ENCODE results near the gene LINC01488.

Gene LINC01488

DNA sequence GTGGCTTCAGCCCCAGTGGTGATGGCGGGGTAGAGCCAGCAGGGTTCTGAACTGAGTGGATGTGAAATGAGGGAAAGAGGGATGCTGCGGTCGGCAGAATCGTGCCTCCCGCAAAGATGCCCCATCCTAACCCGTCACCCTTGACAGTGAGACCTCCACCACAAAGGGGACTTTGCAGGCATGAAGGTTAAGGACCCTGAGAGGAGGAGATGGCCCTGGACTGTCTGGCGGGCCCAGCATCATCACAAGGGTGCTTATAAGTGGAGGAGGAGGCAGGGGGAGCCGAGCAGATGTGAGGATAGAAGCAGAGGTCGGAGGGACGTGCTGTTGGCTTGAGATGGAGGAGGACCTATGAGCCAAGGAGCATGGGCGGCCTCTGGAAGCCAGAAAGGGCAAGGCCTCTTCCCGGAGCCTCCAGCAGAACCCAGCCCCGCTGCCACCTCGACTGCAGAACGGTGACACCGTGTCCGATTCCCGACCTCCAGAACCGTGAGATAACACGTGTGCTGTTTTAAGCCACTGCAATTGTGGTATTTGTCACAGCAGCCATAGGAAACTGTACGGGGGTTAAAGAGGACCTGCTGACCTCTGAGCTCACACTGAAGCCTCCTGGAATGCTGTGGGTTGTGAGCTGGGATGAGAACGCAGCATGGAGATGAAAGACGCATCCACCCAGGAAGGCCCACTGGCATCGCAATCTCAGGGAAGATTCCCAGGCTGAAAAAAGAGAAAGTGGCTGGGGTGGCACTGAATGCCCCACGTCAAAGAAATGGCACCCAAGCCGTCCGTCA is 10.9 kb downstream of the LINC01488 start:
- no peak for DNase-seq (ENCODE audit: low read depth in 2 of 2)

DNA sequence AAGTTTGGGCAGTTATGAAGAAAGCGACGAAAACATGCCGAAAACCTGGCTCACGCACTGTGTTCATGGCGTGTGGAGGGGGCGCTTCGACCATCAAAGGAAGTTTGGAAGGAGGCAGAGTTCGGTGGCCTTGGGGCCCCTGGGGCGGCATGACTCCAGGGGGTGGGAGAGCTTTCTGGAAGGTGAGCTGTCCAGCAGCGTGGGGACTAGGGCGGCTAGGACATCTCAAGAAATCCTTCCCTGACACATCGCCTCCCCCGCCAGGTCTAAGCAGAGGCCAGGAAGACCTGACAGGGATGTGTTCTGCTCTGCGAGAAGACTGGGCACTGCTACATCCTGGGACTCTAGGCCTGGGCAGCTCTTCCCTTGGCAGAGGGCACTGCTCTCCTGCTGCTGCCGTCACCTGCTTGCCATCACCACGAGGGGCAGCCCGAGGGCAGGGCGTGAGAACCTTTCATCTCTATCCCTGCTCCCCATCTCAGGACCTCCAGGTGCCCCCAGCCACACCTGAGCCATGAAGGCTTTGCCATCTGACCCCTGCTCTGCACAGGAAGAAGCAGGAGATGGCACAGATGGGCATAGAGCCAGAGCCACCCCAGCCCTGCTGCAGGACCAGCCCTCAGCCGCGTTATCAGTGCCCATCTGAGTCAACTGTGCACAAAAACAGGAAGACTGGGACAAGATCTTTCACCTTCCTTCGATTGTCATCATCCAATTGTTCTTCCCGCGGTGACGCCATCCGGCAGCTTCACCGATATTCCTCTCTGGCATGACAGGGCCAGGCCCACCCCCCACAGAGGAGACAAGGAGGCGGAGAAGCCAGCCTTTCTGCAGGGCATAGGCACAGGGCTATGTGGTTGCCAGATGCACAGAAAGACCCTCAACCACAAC is 12.7 kb downstream of the LINC01488 start:
- no peak for DNase-seq (ENCODE audit: low read depth in 2 of 2)

DNA sequence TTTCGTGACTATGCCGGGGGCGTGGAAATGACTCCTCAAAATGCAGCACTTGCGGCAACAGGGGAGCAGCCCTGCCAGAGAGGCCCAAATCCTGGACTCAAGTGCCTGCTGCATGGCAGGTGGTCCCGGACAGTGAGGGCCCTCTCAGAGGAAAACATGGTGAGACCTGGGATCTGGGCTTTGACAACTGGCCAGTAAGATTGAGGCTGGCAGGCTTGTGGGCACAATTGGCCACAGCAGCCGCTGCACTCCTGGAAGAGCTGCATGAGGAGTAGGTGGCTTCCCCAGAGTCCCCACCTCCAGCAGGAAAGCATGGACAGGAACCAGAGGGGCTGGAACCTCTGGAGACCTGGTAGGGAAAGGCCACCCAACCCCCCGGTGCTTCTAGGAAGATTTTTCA is 13.4 kb downstream of the LINC01488 start:
- DNase-seq (ENCODE audit: low read depth in 2 of 2), result no peak

DNA sequence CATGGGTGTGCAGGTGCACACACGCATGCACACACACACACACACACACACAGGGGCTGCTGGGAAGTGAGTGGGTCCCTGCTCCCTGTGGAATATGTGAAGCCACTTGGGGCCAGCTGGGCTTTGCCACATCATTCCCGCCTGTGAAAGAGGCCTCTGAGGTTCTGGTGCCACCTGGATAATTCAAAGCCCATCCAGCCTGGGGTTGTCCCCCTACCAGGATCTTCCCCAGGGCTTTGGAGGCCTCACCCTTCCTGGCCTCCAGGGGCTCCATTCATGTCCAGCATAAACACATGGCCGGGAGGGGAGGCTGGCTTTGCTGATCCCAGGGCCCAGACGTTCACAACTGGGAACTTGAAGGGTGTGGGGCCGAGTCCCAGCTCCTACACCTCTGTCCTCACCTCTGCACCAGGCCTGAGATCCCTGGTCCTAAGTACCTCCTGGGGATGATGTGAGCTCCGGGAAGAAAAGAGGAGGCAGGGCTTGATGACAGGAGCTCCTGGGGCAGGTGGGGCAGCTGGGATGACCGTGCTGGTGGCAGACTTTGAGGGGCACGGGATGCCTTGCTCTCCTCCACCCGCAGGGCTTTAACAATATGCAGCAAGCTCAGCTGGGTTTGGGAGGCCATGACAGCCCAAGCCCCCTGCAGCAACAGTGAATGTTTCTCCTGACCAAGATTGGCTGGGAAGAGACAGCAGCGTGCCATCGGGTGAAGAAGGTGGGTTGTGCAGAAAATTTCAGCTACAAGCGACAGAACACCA is 14.2 kb downstream of the LINC01488 start:
- no peak for DNase-seq (ENCODE audit: low read depth in 2 of 2)

DNA sequence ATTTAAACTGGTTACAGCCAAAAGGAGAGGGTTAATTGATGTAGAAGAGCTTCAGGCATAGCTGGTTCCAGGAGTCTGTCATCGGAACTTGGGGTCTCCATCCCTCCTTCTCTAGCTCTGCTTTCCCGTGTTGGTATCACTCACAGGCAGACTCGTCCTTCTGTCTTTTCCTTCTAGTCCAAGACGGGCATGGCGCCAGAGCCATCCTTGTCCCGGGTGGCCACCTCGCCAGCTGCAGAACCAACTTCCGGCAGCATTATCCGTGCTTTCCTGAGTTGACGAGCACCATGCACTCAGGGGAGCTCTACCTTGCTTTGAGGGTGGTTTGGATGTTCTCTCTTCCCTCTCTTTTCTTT is 14.7 kb downstream of the LINC01488 start:
- no peak for DNase-seq (ENCODE audit: low read depth in 2 of 2)

DNA sequence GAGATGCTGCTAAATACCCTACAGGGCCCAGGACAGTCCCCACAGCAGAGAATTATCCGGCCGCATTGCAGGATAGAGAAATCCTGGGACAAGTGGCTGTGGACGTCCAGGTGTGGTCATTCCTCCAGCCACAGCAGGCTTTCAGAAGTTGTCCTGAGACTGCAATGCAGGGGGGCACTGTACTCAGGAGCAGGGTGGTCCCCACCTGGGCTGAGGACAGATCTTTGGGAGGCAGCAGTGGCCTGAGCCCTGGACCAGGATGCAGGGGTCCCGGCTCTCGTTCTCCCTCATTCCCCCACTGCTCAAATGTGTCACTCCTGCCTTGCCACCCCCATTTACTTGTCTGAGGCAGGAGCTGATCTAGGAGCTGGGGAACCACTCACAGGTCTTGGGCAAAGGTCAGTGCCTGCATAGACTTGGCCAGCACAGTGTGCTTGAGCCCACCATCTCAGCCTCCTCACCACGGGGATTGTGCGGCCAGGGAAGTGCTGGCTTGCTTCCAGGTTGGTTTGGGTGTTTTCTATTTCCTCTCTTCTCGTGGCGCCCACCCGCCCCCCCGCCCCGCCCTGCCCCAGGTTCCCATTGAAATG is 15.3 kb downstream of the LINC01488 start:
- no peak for DNase-seq (ENCODE audit: low read depth in 2 of 2)

DNA sequence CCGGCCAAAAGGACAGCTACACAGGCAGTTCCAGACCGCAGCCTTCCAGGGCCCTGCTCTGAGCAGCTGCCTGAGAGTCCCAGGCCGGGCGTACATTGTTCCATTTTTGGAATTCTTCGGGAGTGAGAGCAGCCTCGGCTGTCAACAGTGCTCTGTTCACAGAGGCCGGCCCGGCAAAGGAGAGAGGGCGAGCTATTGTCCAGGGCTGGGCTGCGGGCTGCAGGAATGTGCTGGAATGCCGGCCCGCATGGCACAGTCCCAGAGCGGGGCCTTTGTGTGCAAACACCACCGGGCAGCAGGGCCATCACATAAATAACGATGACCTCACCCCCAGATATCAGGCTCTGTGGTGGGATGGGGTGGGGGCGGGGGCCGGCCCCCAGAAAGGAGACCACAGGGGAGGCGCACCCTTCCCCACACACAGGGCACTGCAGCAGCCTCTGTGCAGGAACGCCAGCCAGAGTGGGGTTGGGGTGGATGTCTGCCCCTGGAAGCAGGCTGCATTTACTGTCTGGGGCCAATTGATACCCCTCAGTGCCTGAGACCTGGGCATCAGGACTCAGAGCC is 15.8 kb downstream of the LINC01488 start:
- no peak for DNase-seq (ENCODE audit: low read depth in 2 of 2)

DNA sequence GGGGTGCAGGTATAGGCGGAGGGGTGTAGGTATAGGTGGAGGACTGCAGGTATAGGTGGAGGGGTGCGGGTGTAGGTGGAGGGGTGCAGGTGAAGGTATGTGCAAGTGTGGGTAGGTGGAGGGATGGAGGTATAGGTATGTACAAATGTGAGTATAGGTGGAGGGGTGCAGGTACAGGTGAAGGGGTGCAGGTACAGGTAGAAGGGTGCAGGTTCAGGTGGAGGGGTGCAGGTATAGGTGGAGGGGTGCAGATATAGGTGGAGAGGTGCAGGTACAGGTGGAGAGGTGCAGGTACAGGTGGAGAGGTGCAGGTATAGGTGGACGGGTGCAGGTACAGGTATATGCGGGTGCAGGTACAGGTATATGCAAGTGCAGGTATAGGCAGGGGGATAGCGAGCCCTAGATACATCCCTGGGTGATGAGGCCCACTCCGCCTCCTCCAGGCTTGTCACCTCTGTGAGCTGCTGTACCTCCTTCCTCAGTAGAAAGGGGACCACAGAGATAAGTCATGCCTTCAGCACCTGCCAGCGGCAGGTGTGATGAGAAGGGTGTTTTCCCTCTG is 17.2 kb downstream of the LINC01488 start:
- no peak for DNase-seq (ENCODE audit: low read depth in 2 of 2)

DNA sequence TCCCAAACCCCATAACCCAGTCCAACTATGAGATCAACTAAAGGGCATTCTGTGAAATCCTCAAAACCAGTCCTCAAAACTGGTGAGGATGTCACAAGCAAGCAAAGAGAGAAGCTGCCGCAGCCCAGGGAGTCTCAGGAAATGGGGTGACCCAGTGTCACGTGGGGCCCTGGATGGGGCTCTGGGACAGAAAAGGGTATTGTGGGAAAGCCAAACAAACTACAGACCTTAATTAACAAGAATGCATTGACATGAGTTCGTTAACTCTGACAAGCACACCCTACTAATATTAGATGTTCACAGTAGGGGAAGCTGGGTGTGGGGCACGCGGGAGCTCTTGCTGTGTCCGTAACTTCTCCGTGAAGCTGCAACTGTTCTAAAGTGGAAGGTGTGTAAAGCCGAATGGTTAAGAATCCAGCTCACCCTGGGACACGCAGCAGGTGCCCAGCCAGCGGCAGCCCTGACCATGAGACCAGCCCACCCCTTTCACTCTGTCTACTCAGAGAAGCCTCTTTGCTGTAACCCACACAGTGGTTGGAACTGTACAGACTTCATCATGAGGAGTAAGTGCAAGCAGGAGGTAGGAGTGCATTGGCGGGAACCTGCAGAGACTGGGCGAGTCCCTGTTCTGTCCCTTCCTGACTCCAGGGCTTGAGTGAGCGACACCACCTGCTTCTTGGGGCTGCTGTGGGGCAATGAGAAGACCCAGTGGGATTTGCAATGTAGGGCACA is 17.9 kb downstream of the LINC01488 start:
- no peak for DNase-seq (ENCODE audit: low read depth in 2 of 2)

DNA sequence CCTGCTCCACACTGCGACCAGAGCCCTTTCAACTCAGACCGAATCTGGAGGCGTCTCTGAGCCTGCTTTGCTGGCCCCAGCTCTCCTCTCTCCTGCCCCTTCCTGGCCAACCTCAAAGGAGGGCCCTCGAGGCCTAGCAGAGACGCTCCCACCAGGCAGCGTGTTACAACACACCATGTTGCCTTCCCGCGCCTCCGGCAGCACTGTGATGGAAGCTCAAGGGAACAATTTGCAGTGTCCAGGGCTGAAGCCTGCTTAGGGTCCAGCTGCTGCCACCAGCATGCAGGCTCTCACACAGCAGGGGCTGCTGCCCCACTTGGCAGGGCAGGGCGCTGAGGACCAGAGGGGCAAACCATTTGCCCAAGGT is 18.4 kb downstream of the LINC01488 start:
- DNase-seq (ENCODE audit: low read depth in 2 of 2), result no peak

DNA sequence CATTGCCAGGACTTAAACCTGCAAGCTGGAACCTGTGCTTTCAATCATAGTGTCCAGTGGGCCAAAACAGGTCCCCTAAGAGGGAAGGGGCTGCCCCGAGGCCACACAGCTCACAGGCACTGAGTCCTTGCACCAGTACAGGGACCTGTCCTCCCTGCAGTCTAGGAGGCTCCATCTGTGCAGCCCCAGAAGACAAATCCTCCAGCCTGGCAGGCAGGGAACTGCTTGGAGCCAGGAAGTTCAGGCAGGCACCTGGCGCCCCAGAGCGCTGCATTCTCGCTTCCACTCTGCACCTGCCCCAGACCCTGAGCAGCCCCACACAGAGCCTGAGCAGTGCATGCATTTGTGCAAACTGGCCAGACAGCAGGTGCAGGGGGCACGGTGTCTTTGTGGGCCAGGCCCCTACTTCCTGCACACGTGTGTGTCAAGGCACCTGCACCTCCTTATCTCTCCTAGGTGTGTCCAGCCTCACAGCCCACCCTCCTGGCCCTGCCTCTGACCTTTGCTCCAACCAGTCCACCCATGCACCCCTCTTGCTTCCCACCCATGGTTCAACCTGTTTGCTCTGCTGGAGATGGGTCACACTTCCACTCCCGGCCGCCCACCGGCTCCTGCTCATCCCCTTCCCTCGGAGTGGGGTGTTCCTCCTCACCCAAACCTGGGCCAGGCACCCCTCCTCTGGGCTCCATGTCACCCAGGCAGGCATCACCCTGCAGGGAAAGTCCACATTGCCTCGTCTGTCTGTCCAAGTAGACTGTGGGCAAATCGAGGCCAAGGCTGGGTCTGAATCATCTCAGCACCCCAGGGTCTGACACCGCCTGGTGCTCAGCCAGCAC is 19.0 kb downstream of the LINC01488 start:
- DNase-seq (ENCODE audit: low read depth in 2 of 2), result no peak

DNA sequence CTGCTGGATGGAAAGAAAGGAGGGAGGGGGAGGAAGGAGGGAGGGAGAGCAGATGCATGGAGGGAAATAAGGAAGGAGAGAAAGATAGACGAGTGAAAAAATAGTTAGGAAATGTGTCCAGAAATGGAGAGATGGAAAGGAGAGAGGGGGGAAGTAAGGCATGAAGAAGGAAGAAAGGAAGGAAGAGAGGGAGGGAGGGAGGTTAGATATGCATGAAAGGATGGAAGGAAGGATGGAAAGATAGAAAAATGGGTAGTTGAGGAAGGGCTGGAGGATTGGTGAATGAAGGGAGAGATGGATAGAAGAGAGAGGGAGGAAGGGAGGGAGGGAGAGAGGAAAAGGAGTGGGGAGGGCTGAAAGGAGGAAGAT is 19.6 kb downstream of the LINC01488 start:
- DNase-seq (ENCODE audit: low read depth in 2 of 2), result no peak

DNA sequence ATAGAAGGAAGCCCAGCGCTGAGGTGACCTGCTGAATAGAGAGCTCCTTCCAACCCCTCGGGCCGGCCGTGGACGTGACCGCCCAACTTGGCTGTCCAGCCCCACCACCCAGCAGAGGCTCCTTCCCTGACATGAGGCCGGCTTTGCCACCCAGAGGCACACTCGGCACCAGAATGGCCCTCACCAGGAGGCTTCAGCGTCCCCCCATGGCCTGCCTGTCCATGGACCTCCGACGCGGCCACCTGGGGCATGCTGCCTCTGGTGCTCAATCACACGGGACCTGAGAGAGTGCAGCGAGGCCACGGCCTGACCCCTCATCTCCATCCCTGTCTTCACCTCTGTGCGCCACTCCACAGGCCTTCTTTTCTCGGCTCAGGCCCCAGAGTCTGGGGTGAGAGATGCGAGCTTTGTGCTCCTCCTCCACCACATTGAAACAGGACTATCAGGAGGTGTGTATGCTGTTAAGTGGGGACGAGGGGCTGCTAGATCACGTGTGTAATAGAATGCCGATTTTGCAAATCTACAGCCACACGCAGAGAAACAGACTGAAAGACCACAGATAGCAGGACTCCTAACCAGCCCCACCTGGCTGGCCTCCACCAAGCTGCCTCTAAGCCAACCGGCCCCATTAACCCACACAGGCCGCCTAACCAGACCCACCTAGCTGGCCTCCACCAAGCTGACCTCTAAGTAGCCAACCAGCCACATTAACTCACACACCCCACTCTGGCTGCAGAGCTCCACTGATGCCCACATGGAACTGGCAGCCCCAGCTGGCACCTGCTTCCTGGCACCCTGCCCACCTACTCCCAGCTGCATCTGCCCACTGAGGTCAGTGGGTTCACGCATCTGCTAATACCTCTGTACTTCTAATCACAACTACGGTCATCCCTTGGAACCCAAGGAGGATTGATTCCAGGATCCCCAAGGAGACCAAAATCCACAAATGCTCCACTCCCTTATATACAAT is 20.7 kb downstream of the LINC01488 start:
- DNase-seq (ENCODE audit: low read depth in 2 of 2), result no peak

DNA sequence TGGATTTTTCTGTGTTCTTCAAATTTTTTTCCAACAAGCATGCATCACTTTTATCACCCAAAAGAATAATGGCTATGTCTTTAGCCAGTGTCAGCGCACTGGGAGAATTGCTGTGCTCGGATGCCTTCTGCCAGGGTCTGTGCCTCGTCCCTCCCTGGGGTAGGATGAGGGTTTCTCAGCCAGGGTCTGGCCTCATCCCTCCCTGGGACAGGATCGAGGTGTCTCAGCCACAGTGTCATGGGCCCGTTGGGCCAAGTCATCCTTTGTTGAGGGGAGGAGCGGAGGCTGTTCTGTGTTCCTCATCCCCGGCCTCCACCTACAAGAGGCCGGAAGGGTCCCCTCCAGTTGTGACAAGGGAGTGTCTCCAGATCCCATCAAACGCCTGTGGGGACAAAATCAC is 22.7 kb downstream of the LINC01488 start:
- DNase-seq (ENCODE audit: low read depth in 2 of 2), result no peak

DNA sequence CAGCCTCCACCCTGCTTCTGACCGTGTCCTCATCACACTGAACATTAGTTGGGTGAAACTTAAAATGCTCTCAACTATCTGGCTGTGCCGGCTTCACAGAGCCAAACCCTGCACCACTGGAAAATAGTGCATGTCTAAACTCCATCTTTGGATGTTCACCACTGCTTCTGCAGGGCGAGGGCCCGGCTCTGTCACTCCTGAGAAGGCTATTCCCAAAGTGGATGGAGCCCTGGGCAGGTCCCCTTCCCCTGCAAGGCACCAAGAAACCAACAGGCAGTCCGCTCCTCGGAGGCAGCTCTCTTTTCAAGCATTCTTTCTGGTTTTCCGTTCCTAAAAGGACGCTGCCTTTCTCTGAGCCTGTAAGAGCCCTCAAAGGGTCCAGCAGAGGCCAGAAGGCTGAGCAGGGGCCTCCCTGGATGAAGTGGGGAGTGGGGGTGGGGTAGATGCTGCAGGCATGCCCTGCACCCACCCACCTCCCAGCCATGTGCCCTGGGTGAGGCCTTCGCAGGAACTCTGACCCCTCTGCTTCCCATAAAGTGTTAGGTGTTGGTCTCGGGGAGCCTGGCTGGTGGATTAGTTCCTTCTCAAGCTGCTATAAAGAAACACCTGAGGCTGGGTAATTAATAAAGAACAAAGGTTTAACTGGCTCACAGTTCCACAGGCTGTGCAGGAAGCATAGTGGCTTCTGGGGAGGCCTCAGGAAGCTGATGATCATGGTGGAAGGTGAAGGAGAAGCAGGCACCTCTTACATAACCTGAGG is 23.3 kb downstream of the LINC01488 start:
- DNase-seq (ENCODE audit: low read depth in 2 of 2), result no peak

DNA sequence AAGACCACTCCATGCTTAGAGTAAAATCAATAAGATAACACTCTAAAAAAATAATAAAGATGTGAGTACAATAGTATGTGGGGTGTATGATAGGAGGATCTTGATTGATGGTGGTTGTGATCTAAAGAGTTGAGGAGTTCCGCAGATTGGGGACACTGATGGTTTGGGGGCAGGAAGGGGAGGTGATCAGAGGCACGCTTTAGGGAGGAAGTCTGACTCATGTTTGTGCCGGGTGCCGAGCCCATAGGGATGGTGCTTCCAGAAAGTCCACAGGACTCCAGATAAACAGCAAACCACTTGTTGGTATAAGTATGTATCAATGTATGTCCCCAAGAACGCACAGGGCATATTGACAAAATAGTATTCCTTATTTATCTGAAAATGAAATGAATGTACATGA is 27.5 kb downstream of the LINC01488 start:
- no peak for DNase-seq (ENCODE audit: low read depth in 2 of 2)

DNA sequence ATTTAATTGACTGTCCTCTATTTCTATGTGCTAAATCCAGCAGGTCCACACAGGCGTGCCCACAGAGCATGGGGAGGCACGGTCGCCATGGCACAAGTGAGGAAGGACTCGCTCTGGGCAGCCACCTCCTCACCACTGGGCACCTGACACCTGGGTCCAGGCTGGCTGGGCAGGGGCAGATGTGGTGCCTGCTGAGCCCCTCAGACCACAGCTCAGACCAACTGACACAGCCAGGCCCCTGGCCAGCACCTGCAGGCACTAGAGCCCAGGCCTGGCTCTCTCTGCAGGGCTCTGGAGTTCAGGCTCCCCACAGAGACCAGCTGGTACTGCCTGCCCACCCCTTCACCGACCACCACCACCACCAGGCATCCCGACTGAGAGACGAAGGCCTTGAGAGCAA is 27.9 kb downstream of the LINC01488 start:
- DNase-seq (ENCODE audit: low read depth in 2 of 2), result no peak

DNA sequence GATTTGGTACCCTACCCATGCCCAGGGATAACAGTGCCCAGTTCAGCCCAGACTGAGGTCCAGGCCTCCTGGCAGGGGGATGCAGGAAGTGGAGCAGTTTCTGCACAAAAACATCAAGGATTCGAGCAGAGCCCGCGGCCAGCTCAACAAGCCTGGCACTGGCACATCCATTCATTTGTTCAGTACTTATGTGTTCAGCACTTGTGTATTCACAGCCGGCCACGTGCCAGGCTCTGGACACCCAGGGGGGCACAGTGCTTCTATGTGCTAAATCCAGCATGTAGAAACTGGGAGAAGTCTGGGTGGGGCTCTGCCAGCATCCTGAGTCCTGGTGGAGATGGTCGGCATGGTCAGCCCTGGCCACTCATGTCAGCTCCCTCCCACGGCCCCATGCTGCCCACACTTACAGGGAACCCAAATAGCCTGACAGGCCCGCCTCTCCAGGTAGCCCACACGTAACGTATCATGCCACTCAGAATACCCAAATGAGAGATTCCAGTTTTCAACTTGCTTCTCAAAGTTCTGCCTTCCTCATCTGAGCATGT is 28.5 kb downstream of the LINC01488 start:
- DNase-seq (ENCODE audit: low read depth in 2 of 2), result no peak
